K562 (cell line): ENCODE measurements around the gene DNM1. TPM values are rescaled to one million over a fixed set of nuclear protein-coding genes. Genes with fewer than 3 reads are reported as not detected.
A peak's percentile ranks its signal among the peaks of the same experiment; 100 is the strongest.

ENCODE experiments used
- ATAC-seq: fragments of 200-7000 bp; cut with Tn5 transposase; 3 replicates; pipeline ENCODE4 v1.9.1; 2020; ENCODE audit warnings: moderate library complexity
- BruUV-seq: library from RNA; stranded (reverse); fragments of 400-500 nt; replicated peaks from 2 replicates; lab custom pipeline; 2021; lab: Mats Ljungman, UMichigan
- CTCF ChIA-PET: fragments of 300-600 bp; formaldehyde crosslinking; extraction: SDS; loops from one replicate; lab custom pipeline; 2021; ENCODE audit warnings: low intra/inter-chr PET ratio; lab: Yijun Ruan, JAX
- POLR2A ChIA-PET: fragments of 300-600, 350-650 bp; sonication (Branson Sonifier 250); formaldehyde crosslinking; extraction: SDS; loops from one replicate; lab custom pipeline; 2021; ENCODE audit warnings: antibody characterized with exemption, inconsistent platforms; lab: Yijun Ruan, JAX
- DNase-seq, 4 experiments: peaks; one replicate each; pipeline versions ENCODE4 v3.0.0 to v3.0.0-alpha.2; 2011 to 2018; ENCODE audit warnings: low spot score in 3 of 4, mixed read lengths in 3 of 4; ENCODE audit errors: extremely low read depth in 1 of 4
- FAIRE-seq: peaks from 2 replicates; lab custom pipeline; 2011; peaks lifted over from hg19 to GRCh38; lab: Jason Lieb, UNC
- H2AFZ ChIP-seq: 2 replicates; pipeline ENCODE4 v1.6.0; 2011; ENCODE audit warnings: low read depth, low read length, control low read depth, inconsistent platforms
- H3K27ac ChIP-seq: fragments of 200-600 bp; 3 replicates; pipeline ENCODE4 v1.8.0; 2011; ENCODE audit warnings: low read depth, mild to moderate bottlenecking, control low read depth, inconsistent platforms, low read length, moderate library complexity, mixed read lengths; ENCODE audit errors: extremely low read depth
- H3K27me3 ChIP-seq, 2 experiments: fragments of 300-600 bp in 1 of 2; 2 replicates in 1 of 2; 3 replicates in 1 of 2; pipeline versions ENCODE4 v1.6.0 to v1.8.0; 2011; ENCODE audit warnings: inconsistent platforms in 2 of 2, low read length in 2 of 2, mild to moderate bottlenecking in 1 of 2, mixed read lengths in 1 of 2, moderate library complexity in 1 of 2; ENCODE audit not compliant: control insufficient read depth in 2 of 2, insufficient read depth in 2 of 2
- H3K36me3 ChIP-seq: fragments of 300-600 bp; 3 replicates; pipeline ENCODE4 v1.8.0; 2011; ENCODE audit warnings: mild to moderate bottlenecking, low read length, inconsistent platforms; ENCODE audit not compliant: control insufficient read depth, insufficient read depth
- H3K4me1 ChIP-seq, 2 experiments: fragments of 200-600 bp in 1 of 2; replicated peaks in 1 of 2; 2 replicates in 1 of 2; 3 replicates in 1 of 2; pipeline versions ENCODE4 v1.5.1 to v1.8.0; 2011; ENCODE audit warnings: inconsistent platforms in 2 of 2, low read length in 2 of 2, mild to moderate bottlenecking in 1 of 2, mixed read lengths in 1 of 2, moderate library complexity in 1 of 2; ENCODE audit not compliant: control insufficient read depth in 2 of 2, insufficient read depth in 2 of 2
- H3K4me2 ChIP-seq: 2 replicates; pipeline ENCODE4 v1.6.1; 2011; ENCODE audit warnings: low read length, control low read depth, inconsistent platforms, mixed read lengths; ENCODE audit not compliant: insufficient read depth
- H3K4me3 ChIP-seq: fragments of 200-600 bp; sonication (generic), shearing (Covaris generic); 2 replicates; pipeline ENCODE4 v1.5.1; 2016; ENCODE audit warnings: control low read depth, inconsistent platforms
- H3K79me2 ChIP-seq: fragments of 200-600 bp; 3 replicates; pipeline ENCODE4 v1.8.0; 2011; ENCODE audit warnings: low read length, inconsistent platforms; ENCODE audit not compliant: control insufficient read depth, insufficient read depth
- H3K9ac ChIP-seq, 2 experiments: 2 replicates each; pipeline versions ENCODE4 v1.6.0 to v1.6.1; 2011; ENCODE audit warnings: low read depth in 2 of 2, low read length in 2 of 2, control low read depth in 1 of 2, inconsistent platforms in 1 of 2, mild to moderate bottlenecking in 1 of 2, mixed read lengths in 1 of 2; ENCODE audit not compliant: insufficient read depth in 1 of 2
- H3K9me1 ChIP-seq: one replicate; pipeline ENCODE4 v1.6.0; 2011; ENCODE audit warnings: inconsistent platforms, mild to moderate bottlenecking, low read length, moderate library complexity; ENCODE audit not compliant: control insufficient read depth, insufficient read depth
- H3K9me3 ChIP-seq: replicated peaks from 2 replicates; pipeline ENCODE4 v1.5.1; 2011; ENCODE audit warnings: low read depth, low read length, inconsistent platforms; ENCODE audit not compliant: control insufficient read depth, insufficient read depth
- H4K20me1 ChIP-seq: replicated peaks from 2 replicates; pipeline ENCODE4 v1.6.1; 2011; ENCODE audit warnings: low read length, inconsistent platforms, mixed read lengths; ENCODE audit not compliant: control insufficient read depth, insufficient read depth
- BHLHE40 ChIP-seq: IDR thresholded peaks from 2 replicates; pipeline ENCODE4 v1.6.1; 2011; ENCODE audit warnings: low read length, improper control_type of control experiment
- CCAR2 ChIP-seq: fragments of 200-400 bp; formaldehyde crosslinking; IDR thresholded peaks from 2 replicates; pipeline ENCODE4 v1.6.1; 2017; ENCODE audit warnings: mild to moderate bottlenecking, low read depth, low read length
- DIDO1 ChIP-seq: fragments of 450-650 bp; IDR thresholded peaks from 2 replicates; pipeline ENCODE4 v1.6.1; 2016; ENCODE audit warnings: low read depth, missing biosample characterization, missing genetic modification characterization
- GATAD2A ChIP-seq: fragments of 450-650 bp; IDR thresholded peaks from 2 replicates; pipeline ENCODE4 v1.6.1; 2017
- HDAC8 ChIP-seq: fragments of 450-650 bp; IDR thresholded peaks from 2 replicates; pipeline ENCODE4 v1.6.1; 2016; ENCODE audit warnings: mild to moderate bottlenecking, missing genetic modification characterization, moderate library complexity, missing compliant biosample characterization
- KHSRP ChIP-seq: fragments of 450-650 bp; IDR thresholded peaks from 2 replicates; pipeline ENCODE4 v1.6.1; 2017
- MED1 ChIP-seq: sonication (generic); formaldehyde crosslinking; IDR thresholded peaks from 2 replicates; pipeline ENCODE4 v1.8.1; 2023; ENCODE audit warnings: missing genetic modification reagents, borderline replicate concordance
- MEIS2 ChIP-seq: fragments of 450-650 bp; IDR thresholded peaks from 2 replicates; pipeline ENCODE4 v1.6.1; 2014; ENCODE audit warnings: mild to moderate bottlenecking; ENCODE audit not compliant: partially characterized antibody
- SAP30 ChIP-seq: fragments of 200-600 bp; sonication (generic); IDR thresholded peaks from 2 replicates; pipeline ENCODE4 v1.6.1; 2012; ENCODE audit warnings: borderline replicate concordance, low read depth, mild to moderate bottlenecking, moderate library complexity, low read length, control low read depth, inconsistent platforms; ENCODE audit not compliant: insufficient read depth, poor library complexity, severe bottlenecking
- SFPQ ChIP-seq: fragments of 200-400 bp; formaldehyde crosslinking; IDR thresholded peaks from 2 replicates; pipeline ENCODE4 v1.6.1; 2017; ENCODE audit warnings: mild to moderate bottlenecking, low read depth, low read length, moderate library complexity
- SMAD4 ChIP-seq: fragments of 250-450 bp; sonication (Bioruptor Pico); conservative IDR thresholded peaks from 2 replicates; pipeline ENCODE4 v1.8.0; 2021; ENCODE audit warnings: inconsistent platforms, mild to moderate bottlenecking, moderate library complexity
- U2AF1 ChIP-seq: fragments of 200-400 bp; formaldehyde crosslinking; optimal IDR thresholded peaks from 2 replicates; pipeline ENCODE3; 2017; ENCODE audit warnings: mild to moderate bottlenecking, low read depth, low read length, moderate library complexity
- ZNF324 ChIP-seq: fragments of 250-450 bp; sonication (Bioruptor Pico); IDR thresholded peaks from 2 replicates; pipeline ENCODE4 v1.4.0; 2020; ENCODE audit warnings: mild to moderate bottlenecking
- ZNF609 ChIP-seq: sonication (generic); formaldehyde crosslinking; IDR thresholded peaks from 2 replicates; pipeline ENCODE4 v1.8.1; 2023; ENCODE audit warnings: missing genetic modification reagents, mild to moderate bottlenecking, borderline replicate concordance
- ZNF764 ChIP-seq: fragments of 250-450 bp; sonication (Bioruptor Pico); IDR thresholded peaks from 2 replicates; pipeline ENCODE4 v1.4.0; 2020; ENCODE audit warnings: low read depth, mild to moderate bottlenecking, moderate library complexity
- WGBS: fragments of 100-300 bp; shearing (Covaris generic); methylation state at CpG from one replicate; pipeline ENCODE4 v1.1.6; 2016; ENCODE audit warnings: low coverage, mixed read lengths; ENCODE audit not compliant: insufficient coverage; ENCODE audit errors: missing lambda C conversion rate; 5-methylcytosine and 5-hydroxymethylcytosine counted together
- in situ Hi-C: fragments of 300-500 bp; cut with MboI; formaldehyde crosslinking; loops from 4 replicates; pipeline ENCODE4 v1.15.0; 2018; ENCODE audit warnings: inconsistent platforms, mixed read lengths
- intact Hi-C: fragments of 100-400 bp; cut with micrococcal nuclease; formaldehyde crosslinking; loops from 2 replicates; pipeline ENCODE4 v1.14.2; 2022
- polyA plus RNA-seq, 8 experiments: library from polyadenylated mRNA; depleted of rRNA in 4 of 8; stranded (reverse) in 5 of 8; unstranded in 3 of 8; fragments of >200 nt; fragmentation: Nextera tagmentation in 2 of 8; fragmentation: Illumina TruSeq in 1 of 8; extraction: Ambion mirVana in 2 of 8; extraction: Trizol in 1 of 8; gene quantifications; 2 replicates each; pipeline versions ENCODE4 v1.2.1 to v1.2.3, GENCODE V29; 2011 to 2014; ENCODE audit warnings: inconsistent platforms in 1 of 8, missing spikeins in 1 of 8
- total RNA-seq, 7 experiments: library from RNA; depleted of rRNA in 6 of 7; stranded (reverse); fragments of >200 nt in 6 of 7; fragmentation: Illumina TruSeq in 2 of 7; extraction: Trizol in 2 of 7; gene quantifications; 2 replicates each; pipeline versions ENCODE4 v1.2.1 to v1.2.3, GENCODE V29; 2011 to 2021; ENCODE audit warnings: low replicate concordance in 1 of 7
- TF ChIP-seq, protein P1 (sequence below): sonication (generic); formaldehyde crosslinking; IDR thresholded peaks from 2 replicates; pipeline ENCODE4 v1.8.1; 2022; ENCODE audit warnings: missing genetic modification reagents

Gene DNM1
- total and polyA plus RNA-seq, 9 of the 15 experiments (the other 6 are each of a cell fraction or from before 2014, with no cell fraction given) = 0.39 to 23.1 (median 9.1) TPM

- H3K36me3 ChIP-seq = 0 out of 3 replicates have a peak, but pooled peaks cover 4% of the 10 kb centered on the region
- peak overlapping the region in 1 of 2 experiments; percentile 28; a peak in 1 of 4 replicates for H3K9ac ChIP-seq
- BruUV-seq = no TSS peak
- H3K9me3 ChIP-seq = no peaks in the 10 kb centered on the region
- DNase-seq (no peak), ATAC-seq (no peak), FAIRE-seq (no peak)
- in situ Hi-C loops = loop anchor here (10.0 kb wide), 1 partner anchor 1463 kb away; no protein-coding TSS in a partner anchor
- POLR2A ChIA-PET = interaction anchor here (0.6 to 2.0 kb wide), 8 partner anchors 12 to 1506 kb away, joined by 3 to 5 read pairs (median 3); partner anchors contain the start of gene CIZ1
- H3K27ac ChIP-seq = no peak overlapping the region
- H3K4me1 ChIP-seq = peaks cover 8 to 38% of the 10 kb centered on the region in 2 experiments; a peak in 4 of 5 replicates
- no peaks in the 10 kb centered on the region for H3K9me1 ChIP-seq
- no peak overlapping the region for H2AFZ ChIP-seq
- WGBS = 19% methylated on average over 2 of the region's 2 CpGs
- peaks cover 3% of the 10 kb centered on the region; the same call in 1 of the 2 replicates for H4K20me1 ChIP-seq
- H3K79me2 ChIP-seq = no peaks in the 10 kb centered on the region
- no peak overlapping the region for H3K4me2 ChIP-seq
- CTCF ChIA-PET = no interaction called here
- H3K4me3 ChIP-seq = no peak overlapping the region
- H3K27me3 ChIP-seq = no peaks in the 10 kb centered on the region
- intact Hi-C loops = loop anchor here (10.0 kb wide), 1 partner anchor 133 kb away; the partner anchor contains the start of gene SLC27A4
- TF ChIP-seq SMAD4 (CRISPR knock-in tag) (no peak), HDAC8 (no peak), BHLHE40 (peak; percentile 54), ZNF609 (CRISPR knock-in tag) (no peak), KHSRP (no peak), U2AF1 (no peak), ZNF764 (CRISPR knock-in tag) (no peak), GATAD2A (no peak), MEIS2 (no peak), MED1 (no peak), CCAR2 (no peak), SFPQ (no peak), ZNF324 (CRISPR knock-in tag) (no peak), DIDO1 (tag) (no peak), SAP30 (peak; percentile 19)
- TF ChIP-seq, protein P1, sequence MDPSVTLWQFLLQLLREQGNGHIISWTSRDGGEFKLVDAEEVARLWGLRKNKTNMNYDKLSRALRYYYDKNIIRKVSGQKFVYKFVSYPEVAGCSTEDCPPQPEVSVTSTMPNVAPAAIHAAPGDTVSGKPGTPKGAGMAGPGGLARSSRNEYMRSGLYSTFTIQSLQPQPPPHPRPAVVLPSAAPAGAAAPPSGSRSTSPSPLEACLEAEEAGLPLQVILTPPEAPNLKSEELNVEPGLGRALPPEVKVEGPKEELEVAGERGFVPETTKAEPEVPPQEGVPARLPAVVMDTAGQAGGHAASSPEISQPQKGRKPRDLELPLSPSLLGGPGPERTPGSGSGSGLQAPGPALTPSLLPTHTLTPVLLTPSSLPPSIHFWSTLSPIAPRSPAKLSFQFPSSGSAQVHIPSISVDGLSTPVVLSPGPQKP = no peak
Measured at GRCh38 chr9:128211981-128212281, 8.8 kb downstream of the DNM1 start.
